NCI-H2227 treated with DMSO at 0.1 percent for 48 hours (cell line): ENCODE measurements around the gene MYF5.

ENCODE experiments used
- DNase-seq: peaks from one replicate; lab custom pipeline; 2025; lab: John Stamatoyannopoulos, UW

The MYF5 gene

DNA sequence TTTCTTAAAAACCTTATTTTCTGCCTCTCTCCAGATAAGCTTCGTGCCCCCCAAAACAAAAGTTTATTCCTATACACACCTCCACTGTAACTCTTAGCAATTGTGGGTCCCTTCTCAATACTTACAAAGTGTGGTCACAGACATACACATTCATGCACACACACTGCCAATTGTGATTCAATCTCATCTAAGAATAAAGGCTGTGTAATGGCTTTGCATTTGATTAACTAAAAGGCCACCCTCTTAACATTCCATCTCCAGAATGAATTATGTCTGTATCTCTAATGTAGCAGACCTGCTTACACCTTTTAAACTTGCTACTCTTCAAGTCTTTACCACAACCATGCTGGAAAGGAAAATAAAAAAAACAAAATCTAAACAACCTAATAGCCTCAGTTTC lies 49.5 kb downstream of the MYF5 start:
- no peak for DNase-seq

DNA sequence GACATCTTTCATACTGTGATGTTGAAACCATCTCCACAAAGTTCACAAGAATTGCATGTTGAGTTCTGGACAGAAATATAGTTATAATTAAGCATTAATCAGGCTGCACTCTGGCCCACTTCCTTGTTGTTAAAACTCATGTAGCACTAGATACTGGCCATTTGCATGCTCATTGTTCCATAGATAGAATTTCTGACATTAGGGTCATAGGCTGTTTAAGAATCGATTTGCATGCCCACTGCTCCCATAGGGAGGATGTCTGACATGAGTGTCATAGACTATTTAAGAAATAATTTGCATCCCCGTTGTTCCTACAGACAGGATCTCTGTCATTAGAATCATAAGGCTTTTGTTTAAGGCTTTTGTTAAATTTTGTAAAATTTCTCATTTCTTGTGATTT lies 50.2 kb downstream of the MYF5 start:
- DNase-seq, result no peak
